Body of pancreas (tissue), 4 donors: Measurements from ENCODE around the gene ABHD6.

Experiments
- CTCF ChIP-seq, 7 experiments: fragments of 450-650 bp in 4 of 7; fragments of 200-600 bp in 3 of 7; sonication (generic) in 3 of 7; IDR thresholded peaks; one replicate each; pipeline ENCODE4 v1.5.1; 2016 to 2019; ENCODE audit warnings: antibody characterized with exemption in 7 of 7
- POLR2A ChIP-seq, 3 donors: fragments of 450-650 bp; IDR thresholded peaks; one replicate each; pipeline ENCODE4 v1.6.1; 2016; ENCODE audit warnings: antibody characterized with exemption in 3 of 3, mild to moderate bottlenecking in 2 of 3

- TF ChIP-seq CTCF (IDR thresholded peaks at IDR 0.05) (no peak), POLR2A (IDR thresholded peaks at IDR 0.05) (no peak)
Measured at GRCh38 chr3:58238830-58239229, 1.2 kb downstream of the ABHD6 start.
